D721Med (cell line): ENCODE results near the gene KCTD18.

Source experiments
- DNase-seq: peaks from one replicate; pipeline ENCODE4 v3.0.0; 2011; ENCODE audit warnings: low spot score; ENCODE audit not compliant: insufficient read length
- FAIRE-seq: peaks from 2 replicates; lab custom pipeline; 2011; peaks lifted over from hg19 to GRCh38; lab: Jason Lieb, UNC
- TF ChIP-seq, protein P1 (sequence below): IDR thresholded peaks from 2 replicates; pipeline ENCODE4 v1.5.1; 2012; ENCODE audit warnings: mild to moderate bottlenecking, control low read depth; ENCODE audit not compliant: insufficient read depth; ENCODE audit errors: missing control alignments

Gene KCTD18

DNA sequence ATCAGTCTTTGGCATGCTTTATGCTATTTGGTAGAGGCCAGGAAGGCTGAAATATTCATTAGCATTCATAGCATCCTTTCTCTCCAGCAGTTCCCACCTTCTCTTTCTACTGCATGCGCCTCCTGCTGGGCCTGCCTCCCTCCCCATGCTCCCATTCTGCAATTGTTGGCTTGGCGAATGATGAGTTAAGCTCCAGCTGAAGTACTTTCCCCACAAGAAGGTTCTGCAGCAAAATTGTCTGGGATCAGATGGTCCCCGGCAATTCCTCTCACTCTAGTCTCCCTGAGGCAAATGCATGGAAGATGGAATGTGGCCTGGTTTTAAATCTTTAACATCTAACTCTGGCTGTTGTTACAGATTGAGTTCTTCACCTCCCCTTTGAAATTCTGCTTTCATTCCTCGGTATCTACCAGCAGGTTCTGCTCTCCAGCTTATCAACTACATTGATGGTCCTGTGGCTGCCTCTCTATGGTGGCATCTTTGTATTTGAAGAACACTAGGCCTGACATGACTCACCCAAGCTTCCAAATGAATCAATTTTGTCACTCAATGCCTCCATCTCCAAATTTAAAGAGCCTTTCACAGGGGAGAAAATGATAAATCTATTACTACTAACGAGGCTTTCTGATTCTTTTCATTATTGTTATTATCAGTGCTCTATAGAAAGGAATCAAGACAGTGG, 55.9 kb downstream of the KCTD18 start:
- TF ChIP-seq, protein P1, sequence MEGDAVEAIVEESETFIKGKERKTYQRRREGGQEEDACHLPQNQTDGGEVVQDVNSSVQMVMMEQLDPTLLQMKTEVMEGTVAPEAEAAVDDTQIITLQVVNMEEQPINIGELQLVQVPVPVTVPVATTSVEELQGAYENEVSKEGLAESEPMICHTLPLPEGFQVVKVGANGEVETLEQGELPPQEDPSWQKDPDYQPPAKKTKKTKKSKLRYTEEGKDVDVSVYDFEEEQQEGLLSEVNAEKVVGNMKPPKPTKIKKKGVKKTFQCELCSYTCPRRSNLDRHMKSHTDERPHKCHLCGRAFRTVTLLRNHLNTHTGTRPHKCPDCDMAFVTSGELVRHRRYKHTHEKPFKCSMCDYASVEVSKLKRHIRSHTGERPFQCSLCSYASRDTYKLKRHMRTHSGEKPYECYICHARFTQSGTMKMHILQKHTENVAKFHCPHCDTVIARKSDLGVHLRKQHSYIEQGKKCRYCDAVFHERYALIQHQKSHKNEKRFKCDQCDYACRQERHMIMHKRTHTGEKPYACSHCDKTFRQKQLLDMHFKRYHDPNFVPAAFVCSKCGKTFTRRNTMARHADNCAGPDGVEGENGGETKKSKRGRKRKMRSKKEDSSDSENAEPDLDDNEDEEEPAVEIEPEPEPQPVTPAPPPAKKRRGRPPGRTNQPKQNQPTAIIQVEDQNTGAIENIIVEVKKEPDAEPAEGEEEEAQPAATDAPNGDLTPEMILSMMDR, result no peak
- DNase-seq (no peak), FAIRE-seq (no peak)

DNA sequence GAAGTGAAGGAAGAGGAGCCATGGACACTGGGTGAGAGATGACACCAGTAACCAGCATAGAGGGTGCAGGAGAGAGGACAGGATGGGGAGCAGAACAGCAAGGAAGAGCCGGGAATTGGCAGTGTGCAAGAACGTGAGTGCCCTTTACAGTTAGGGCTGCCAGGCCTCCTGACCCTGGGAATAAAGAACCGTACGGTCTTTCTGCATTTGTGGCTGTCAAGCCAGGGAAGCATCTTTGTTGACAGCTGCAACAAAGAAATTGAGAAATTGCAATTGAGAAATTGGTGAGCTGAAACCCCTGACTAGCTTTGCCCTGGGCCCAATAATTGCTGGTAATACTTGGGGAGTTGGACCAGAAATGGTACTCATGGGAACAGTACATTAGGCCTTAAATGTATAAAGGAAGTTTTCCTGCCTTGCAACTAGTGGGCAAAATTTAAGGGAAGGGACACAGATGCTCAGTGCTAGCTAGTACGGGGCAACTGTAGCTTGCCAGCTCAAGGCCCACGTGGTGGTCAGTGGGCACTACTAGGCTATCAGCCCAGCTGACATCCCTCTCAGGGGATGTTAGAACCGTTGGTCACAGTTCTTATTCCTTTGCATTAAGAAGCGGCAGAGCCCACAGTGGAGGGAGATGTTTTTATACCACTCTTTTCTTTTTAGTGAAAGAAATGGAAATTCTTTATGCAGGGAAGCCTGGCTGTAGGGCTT, 56.6 kb downstream of the KCTD18 start:
- FAIRE-seq (no peak), DNase-seq (no peak)
- TF ChIP-seq, protein P1, result no peak

DNA sequence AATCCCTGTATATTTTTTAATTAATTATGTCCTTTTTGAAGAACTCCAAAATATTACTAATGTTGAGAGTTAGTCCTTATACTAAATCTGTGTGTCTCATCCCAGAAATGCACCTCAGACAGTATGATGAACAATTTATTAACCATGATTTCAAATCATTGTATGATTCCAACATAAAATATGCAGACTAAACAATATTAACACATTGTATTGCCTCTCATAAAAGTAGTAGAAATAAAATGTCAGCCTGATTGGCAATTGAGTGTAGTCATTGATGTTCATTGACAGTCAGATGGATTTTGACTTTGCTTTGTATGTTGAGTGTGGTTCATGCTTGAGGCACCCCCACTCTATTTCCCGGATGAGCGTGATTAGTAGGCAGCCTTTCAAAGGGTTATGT, 57.5 kb downstream of the KCTD18 start:
- DNase-seq (no peak), FAIRE-seq (no peak)
- TF ChIP-seq, protein P1, result no peak

DNA sequence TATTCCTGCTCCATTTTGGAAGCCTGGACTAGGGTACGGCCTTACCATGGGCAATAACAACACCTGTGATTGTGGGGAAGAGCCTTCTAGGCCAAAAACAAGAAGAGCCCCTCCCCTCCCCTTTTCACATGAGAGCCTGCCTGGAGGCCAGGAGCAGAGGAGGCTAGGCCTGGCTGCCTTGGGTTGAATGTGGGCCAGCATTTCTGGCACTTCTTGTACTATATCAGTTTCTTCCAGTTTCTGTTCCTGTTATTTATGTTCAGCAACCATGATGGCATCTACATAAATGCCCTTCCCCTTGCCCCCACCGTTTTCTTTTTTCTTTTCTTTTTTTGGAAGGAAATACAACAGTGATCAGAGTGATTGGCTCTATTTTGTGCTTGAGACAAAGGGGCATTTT, 58.4 kb downstream of the KCTD18 start:
- no peak for FAIRE-seq
- no peak for DNase-seq
- TF ChIP-seq, protein P1, result no peak

DNA sequence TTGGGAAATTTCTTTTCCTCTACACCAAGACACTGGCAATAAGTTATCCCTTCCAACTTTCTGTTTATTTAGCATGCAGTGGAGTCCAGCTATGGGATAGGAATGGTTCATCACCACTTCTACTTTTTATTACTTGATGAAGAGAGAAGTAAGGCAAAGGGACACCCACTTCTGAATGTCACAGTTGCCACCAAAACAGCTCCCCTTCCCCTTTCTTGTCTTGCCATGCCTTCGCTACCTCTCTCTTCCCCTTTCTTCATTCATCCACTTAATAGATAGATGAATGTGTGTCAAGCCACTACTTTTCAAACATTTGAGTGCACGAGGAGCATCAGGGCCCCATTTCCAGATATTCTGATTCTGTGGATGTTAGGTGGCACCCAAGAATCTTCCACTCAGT, 59.6 kb downstream of the KCTD18 start:
- no peak for DNase-seq
- FAIRE-seq, result no peak
- TF ChIP-seq, protein P1, result no peak

DNA sequence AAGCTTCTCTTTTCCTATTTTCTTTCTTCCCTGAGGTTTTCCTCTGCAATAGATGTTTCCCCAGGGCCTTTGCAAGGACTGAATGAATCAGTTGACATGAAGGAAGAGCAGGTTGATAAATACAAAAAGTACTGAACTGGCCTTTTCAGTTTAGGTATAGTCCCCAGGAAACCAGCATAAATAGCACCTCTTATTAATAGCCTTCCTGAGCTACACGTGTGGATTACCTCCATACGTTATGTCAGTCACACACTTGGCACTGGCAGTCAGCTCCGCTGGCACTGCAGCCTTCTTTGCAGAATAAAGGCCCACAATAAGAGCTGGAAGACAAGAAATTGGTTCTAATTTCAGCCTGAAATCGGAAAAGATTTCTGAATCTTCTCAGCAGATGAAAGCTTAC, 60.7 kb downstream of the KCTD18 start:
- FAIRE-seq (no peak), DNase-seq (no peak)
- TF ChIP-seq, protein P1, result no peak

DNA sequence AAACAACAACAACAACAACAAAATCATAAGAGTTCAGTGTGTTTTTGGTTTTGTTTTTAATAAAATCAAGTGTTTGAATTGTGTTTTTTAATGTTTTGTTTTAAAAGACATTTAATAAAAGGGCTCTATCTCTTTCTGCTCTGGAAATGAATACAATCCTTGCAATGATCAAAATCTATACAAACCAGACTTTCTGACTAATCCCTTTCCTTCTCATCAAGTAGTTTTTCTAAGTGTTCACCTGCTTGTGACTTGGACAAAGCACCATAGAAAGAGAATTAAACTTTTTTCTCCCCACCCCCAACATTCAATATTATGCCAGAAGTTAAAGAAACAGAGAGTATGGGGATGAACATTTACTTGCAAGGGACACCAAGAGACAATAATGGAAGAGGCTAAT, 61.4 kb downstream of the KCTD18 start:
- TF ChIP-seq, protein P1, result no peak
- DNase-seq, result no peak
- FAIRE-seq, result no peak
